Gastrocnemius medialis (tissue), 4 donors: ENCODE measurements around the gene DARS1.

Experiments
- CTCF ChIP-seq, 5 experiments: fragments of 450-650 bp in 3 of 5; fragments of 200-600 bp in 2 of 5; sonication (generic) in 2 of 5; IDR thresholded peaks in 4 of 5; conservative IDR thresholded peaks in 1 of 5; 1 replicate in 4 of 5; 2 replicates in 1 of 5; pipeline ENCODE4 v1.5.1; 2016 to 2019; ENCODE audit warnings: antibody characterized with exemption in 5 of 5, mild to moderate bottlenecking in 3 of 5, moderate library complexity in 3 of 5
- POLR2A ChIP-seq, 2 donors: fragments of 450-650 bp; IDR thresholded peaks; one replicate each; pipeline ENCODE4 v1.6.1; 2017; ENCODE audit warnings: antibody characterized with exemption in 2 of 2, mild to moderate bottlenecking in 2 of 2, moderate library complexity in 2 of 2

- no peak for TF ChIP-seq CTCF (IDR thresholded peaks at IDR 0.05 in 4 of 5, conservative IDR thresholded peaks at IDR 0.05 in 1 of 5)
- TF ChIP-seq POLR2A (IDR thresholded peaks at IDR 0.05), result no peak
Observed at GRCh38 chr2:135947483-135947882, 37.9 kb downstream of the DARS1 start.
